NCI-H82 (cell line): ENCODE data around the gene ZKSCAN7.
A peak's percentile ranks its signal among the peaks of the same experiment; 100 is the strongest.
"Not testable (repeated sequence)": the region's sequence is repeated elsewhere in the genome, so short reads cannot be mapped to it uniquely, and the experiment has no call there.

ENCODE experiments used
- DNase-seq: peaks from one replicate; lab custom pipeline; 2025; lab: John Stamatoyannopoulos, UW

ZKSCAN7 gene

GRCh38 chr3:44577354-44577952 is 22.5 kb downstream of the ZKSCAN7 start:
- not testable (repeated sequence) for DNase-seq

- not testable (repeated sequence) for DNase-seq
Observed at GRCh38 chr3:44578316-44578715, 23.3 kb downstream of the ZKSCAN7 start.

- DNase-seq, result not testable (repeated sequence)
Observed at GRCh38 chr3:44578924-44579515, 24.0 kb downstream of the ZKSCAN7 start.

GRCh38 chr3:44579749-44580148 is 24.8 kb downstream of the ZKSCAN7 start:
- not testable (repeated sequence) for DNase-seq

- not testable (repeated sequence) for DNase-seq
Observed at GRCh38 chr3:44580971-44581370, 26.0 kb downstream of the ZKSCAN7 start.

GRCh38 chr3:44584646-44585501 is 29.9 kb downstream of the ZKSCAN7 start, which contains the start of gene ZNF660:
ZNF660 (plus strand) TSS chr3:44584964; CDS start chr3:44594194, 9,230 bp downstream.
- peak; percentile 94 for DNase-seq

GRCh38 chr3:44596621-44597020 is 41.6 kb downstream of the ZKSCAN7 start:
- DNase-seq, result no peak

GRCh38 chr3:44601749-44602148 is 46.8 kb downstream of the ZKSCAN7 start:
- no peak for DNase-seq

- DNase-seq, result no peak
Observed at GRCh38 chr3:44612678-44613077, 57.7 kb downstream of the ZKSCAN7 start.
